ENCODE results near the gene HIVEP3. TPM values are rescaled to one million over a fixed set of nuclear protein-coding genes. Genes with fewer than 3 reads are reported as not detected.

Gene HIVEP3
- polyA plus RNA-seq, 1 of the 3 experiments (the other 2 are of a cell fraction), result 6.4 TPM

DNA sequence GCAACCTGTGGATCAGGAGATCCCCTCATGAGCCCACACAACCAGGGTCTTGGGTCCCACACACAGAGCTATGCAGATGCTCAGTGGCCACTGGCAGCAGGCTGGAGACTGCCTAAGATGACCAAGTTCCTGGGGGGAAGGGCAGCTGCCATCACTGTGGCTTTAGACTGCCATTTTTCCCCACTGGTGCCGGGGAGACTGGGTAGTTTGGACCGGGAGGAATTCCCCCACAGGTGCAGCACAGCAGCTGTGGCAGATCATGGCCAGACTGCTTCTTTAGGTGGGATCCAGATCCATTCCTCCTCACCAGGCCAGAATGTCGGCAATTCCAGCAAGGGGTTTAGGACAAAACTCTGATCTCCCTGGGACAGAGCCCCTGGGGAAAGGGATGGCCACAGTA, 45.7 kb upstream of the HIVEP3 start (continued):
- TF ChIP-seq, protein P1, sequence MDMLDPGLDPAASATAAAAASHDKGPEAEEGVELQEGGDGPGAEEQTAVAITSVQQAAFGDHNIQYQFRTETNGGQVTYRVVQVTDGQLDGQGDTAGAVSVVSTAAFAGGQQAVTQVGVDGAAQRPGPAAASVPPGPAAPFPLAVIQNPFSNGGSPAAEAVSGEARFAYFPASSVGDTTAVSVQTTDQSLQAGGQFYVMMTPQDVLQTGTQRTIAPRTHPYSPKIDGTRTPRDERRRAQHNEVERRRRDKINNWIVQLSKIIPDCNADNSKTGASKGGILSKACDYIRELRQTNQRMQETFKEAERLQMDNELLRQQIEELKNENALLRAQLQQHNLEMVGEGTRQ (IDR thresholded peaks at IDR 0.05; ENCODE audit: borderline replicate concordance, low read depth, low read length), result no peak
- TF ChIP-seq, protein P2, sequence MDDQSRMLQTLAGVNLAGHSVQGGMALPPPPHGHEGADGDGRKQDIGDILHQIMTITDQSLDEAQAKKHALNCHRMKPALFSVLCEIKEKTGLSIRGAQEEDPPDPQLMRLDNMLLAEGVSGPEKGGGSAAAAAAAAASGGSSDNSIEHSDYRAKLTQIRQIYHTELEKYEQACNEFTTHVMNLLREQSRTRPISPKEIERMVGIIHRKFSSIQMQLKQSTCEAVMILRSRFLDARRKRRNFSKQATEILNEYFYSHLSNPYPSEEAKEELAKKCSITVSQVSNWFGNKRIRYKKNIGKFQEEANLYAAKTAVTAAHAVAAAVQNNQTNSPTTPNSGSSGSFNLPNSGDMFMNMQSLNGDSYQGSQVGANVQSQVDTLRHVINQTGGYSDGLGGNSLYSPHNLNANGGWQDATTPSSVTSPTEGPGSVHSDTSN (IDR thresholded peaks at IDR 0.05), result no peak
- TF ChIP-seq FOXJ3 (CRISPR knock-in tag; IDR thresholded peaks at IDR 0.05), result no peak
- TF ChIP-seq FOSL2 (IDR thresholded peaks at IDR 0.05; ENCODE audit: borderline replicate concordance, low read depth), result no peak
- TF ChIP-seq, protein P3, sequence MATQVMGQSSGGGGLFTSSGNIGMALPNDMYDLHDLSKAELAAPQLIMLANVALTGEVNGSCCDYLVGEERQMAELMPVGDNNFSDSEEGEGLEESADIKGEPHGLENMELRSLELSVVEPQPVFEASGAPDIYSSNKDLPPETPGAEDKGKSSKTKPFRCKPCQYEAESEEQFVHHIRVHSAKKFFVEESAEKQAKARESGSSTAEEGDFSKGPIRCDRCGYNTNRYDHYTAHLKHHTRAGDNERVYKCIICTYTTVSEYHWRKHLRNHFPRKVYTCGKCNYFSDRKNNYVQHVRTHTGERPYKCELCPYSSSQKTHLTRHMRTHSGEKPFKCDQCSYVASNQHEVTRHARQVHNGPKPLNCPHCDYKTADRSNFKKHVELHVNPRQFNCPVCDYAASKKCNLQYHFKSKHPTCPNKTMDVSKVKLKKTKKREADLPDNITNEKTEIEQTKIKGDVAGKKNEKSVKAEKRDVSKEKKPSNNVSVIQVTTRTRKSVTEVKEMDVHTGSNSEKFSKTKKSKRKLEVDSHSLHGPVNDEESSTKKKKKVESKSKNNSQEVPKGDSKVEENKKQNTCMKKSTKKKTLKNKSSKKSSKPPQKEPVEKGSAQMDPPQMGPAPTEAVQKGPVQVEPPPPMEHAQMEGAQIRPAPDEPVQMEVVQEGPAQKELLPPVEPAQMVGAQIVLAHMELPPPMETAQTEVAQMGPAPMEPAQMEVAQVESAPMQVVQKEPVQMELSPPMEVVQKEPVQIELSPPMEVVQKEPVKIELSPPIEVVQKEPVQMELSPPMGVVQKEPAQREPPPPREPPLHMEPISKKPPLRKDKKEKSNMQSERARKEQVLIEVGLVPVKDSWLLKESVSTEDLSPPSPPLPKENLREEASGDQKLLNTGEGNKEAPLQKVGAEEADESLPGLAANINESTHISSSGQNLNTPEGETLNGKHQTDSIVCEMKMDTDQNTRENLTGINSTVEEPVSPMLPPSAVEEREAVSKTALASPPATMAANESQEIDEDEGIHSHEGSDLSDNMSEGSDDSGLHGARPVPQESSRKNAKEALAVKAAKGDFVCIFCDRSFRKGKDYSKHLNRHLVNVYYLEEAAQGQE (IDR thresholded peaks at IDR 0.05; ENCODE audit: low read depth, low read length), result no peak

DNA sequence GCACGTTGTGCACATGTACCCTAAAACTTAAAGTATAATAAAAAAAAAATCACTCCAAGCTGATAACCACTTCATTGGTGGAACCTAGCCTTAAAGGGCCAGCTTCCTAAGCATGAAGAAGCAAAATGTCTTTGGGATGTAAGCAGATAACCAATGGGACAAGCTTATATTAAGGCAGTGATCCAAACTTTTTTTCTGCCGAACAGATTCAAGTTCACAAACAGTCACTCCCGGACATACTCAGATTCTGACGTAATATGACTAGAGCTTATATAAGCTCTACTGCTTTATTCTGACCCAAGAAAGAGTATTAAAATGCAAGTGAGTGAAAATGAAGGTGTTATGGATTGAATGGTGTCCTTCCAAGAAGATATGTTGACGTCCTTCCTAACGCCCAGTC, 44.9 kb upstream of the HIVEP3 start:
- no peak for DNase-seq
- no peak overlapping the region for H3K4me2 ChIP-seq
- H3K27me3 ChIP-seq (ENCODE audit: insufficient read depth), result no peaks in the 10 kb centered on the region
- POLR2A ChIA-PET, result interaction anchor here (1.0 kb wide), 1 partner anchor 11 kb away, joined by 3 read pairs; no protein-coding TSS in a partner anchor
- TF ChIP-seq CHD2 (IDR thresholded peaks at IDR 0.05; ENCODE audit: low read length, partially characterized antibody), result no peak
- TF ChIP-seq FOXJ3 (CRISPR knock-in tag; IDR thresholded peaks at IDR 0.05), result no peak
- no peak for TF ChIP-seq RAD21 (IDR thresholded peaks at IDR 0.05; ENCODE audit: low read length)
- TF ChIP-seq, protein P4, sequence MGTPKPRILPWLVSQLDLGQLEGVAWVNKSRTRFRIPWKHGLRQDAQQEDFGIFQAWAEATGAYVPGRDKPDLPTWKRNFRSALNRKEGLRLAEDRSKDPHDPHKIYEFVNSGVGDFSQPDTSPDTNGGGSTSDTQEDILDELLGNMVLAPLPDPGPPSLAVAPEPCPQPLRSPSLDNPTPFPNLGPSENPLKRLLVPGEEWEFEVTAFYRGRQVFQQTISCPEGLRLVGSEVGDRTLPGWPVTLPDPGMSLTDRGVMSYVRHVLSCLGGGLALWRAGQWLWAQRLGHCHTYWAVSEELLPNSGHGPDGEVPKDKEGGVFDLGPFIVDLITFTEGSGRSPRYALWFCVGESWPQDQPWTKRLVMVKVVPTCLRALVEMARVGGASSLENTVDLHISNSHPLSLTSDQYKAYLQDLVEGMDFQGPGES (IDR thresholded peaks at IDR 0.05; ENCODE audit: low read depth, low read length), result no peak
- no peak for TF ChIP-seq RFX5 (IDR thresholded peaks at IDR 0.05; ENCODE audit: low read length)
- no peak for TF ChIP-seq GABPA (IDR thresholded peaks at IDR 0.05; ENCODE audit: low read depth)
- TF ChIP-seq NFIC (IDR thresholded peaks at IDR 0.05; ENCODE audit: borderline replicate concordance), result no peak
- no peak for TF ChIP-seq SIN3A (IDR thresholded peaks at IDR 0.05; ENCODE audit: borderline replicate concordance, low read depth, low read length)
- TF ChIP-seq, protein P1 (IDR thresholded peaks at IDR 0.05; ENCODE audit: borderline replicate concordance, low read depth, low read length), result no peak
- no peak for TF ChIP-seq YY1 (IDR thresholded peaks at IDR 0.05; ENCODE audit: low read depth)
- TF ChIP-seq TEAD4 (IDR thresholded peaks at IDR 0.05; ENCODE audit: borderline replicate concordance, insufficient read depth), result no peak
- no peak for TF ChIP-seq GATA2 (CRISPR knock-in tag; IDR thresholded peaks at IDR 0.05)
- TF ChIP-seq JUND (IDR thresholded peaks at IDR 0.05), result no peak
- no peak for TF ChIP-seq FOSL2 (IDR thresholded peaks at IDR 0.05; ENCODE audit: borderline replicate concordance, low read depth)
- TF ChIP-seq, protein P5, sequence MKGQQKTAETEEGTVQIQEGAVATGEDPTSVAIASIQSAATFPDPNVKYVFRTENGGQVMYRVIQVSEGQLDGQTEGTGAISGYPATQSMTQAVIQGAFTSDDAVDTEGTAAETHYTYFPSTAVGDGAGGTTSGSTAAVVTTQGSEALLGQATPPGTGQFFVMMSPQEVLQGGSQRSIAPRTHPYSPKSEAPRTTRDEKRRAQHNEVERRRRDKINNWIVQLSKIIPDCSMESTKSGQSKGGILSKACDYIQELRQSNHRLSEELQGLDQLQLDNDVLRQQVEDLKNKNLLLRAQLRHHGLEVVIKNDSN (IDR thresholded peaks at IDR 0.05; ENCODE audit: borderline replicate concordance, low read depth), result no peak
- no peak overlapping the region for H2AFZ ChIP-seq (ENCODE audit: low read depth)
- H3K9me3 ChIP-seq, result no peaks in the 10 kb centered on the region; the same call in 1 of the 2 replicates
- no peaks in the 10 kb centered on the region for H3K36me3 ChIP-seq (replicated peaks in 1 of 2; ENCODE audit: control insufficient read depth in 1 of 2, insufficient read depth in 2 of 2, low read length in 1 of 2)
- no peaks in the 10 kb centered on the region for H3K79me2 ChIP-seq (ENCODE audit: insufficient read depth)
- no peak overlapping the region for H3K9ac ChIP-seq
- H3K4me3 ChIP-seq (ENCODE audit: low read depth in 2 of 2, low read length in 1 of 2), result no peak overlapping the region
- no peaks in the 10 kb centered on the region for H3K9me2 ChIP-seq
- H3F3A ChIP-seq (replicated peaks; ENCODE audit: insufficient read depth), result no peaks in the 10 kb centered on the region
- CTCF ChIA-PET, result interaction anchor here (1.2 kb wide), 1 partner anchor 155 kb away, joined by 3 read pairs; no protein-coding TSS in a partner anchor
- WGBS (ENCODE audit: low lambda C conversion rate), result 75% methylated on average over 6 of the region's 6 CpGs
- no peaks in the 10 kb centered on the region for H4K20me1 ChIP-seq (ENCODE audit: insufficient read depth)
- no peak overlapping the region for H3K27ac ChIP-seq (ENCODE audit: low read depth in 2 of 2, low read length in 1 of 2)
- no peaks in the 10 kb centered on the region for H3K4me1 ChIP-seq (ENCODE audit: control insufficient read depth in 1 of 2, insufficient read depth in 2 of 2, low read depth in 1 of 2, low read length in 1 of 2)
